Measurements from ENCODE around the gene ASB1. TPM values are rescaled to one million over a fixed set of nuclear protein-coding genes. Genes with fewer than 3 reads are reported as not detected.
A peak's percentile ranks its signal among the peaks of the same experiment; 100 is the strongest.
"Not testable (repeated sequence)": the region's sequence is repeated elsewhere in the genome, so short reads cannot be mapped to it uniquely, and the experiment has no call there.

ASB1 gene
- total RNA-seq, 1 experiment from 2014 or later: 43.3 TPM

DNA sequence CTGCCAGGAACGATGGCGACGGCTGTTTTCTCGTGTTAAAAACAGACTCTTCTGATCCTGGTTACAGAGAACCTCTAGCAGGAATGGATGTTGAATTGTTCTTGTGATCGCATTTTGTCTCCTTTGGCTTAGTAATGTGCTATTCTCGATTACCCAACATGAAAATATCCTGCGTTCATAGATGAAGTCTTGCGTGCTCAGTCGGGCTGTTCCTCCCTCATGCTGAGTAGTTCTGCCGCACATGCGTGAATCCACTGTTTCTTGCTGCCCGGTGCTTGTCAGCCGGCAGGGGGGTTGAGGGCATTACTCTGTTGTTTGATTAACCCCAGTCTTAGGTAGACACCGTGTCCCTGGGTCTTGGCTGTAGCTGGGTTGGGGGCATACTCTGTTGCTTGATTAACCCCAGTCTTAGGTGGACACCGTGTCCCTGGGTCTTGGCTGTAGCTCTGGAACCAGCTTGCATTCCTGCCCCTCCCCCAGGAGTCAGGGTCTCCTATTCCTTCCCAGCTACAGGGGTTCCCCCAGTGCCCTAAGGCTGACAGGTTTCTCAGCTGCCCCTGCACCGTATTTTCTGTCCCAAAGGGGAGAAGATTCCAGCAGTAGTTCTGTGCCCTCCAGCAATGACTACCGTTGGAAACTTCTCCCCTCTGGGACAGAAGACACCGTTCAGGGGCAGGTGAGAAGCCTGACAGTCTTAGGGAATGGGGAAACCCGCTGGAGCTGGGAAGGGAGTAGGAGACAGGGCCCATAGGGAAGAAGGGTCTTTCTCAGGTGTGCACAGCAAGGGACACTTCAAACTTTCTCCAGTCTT lies 22.1 kb upstream of the ASB1 start:
- DNase-seq (ENCODE audit: low spot score): no peak

- not testable (repeated sequence) for DNase-seq (ENCODE audit: low spot score)
Measured at GRCh38 chr2:238405217-238405555, 21.5 kb upstream of the ASB1 start.

DNA sequence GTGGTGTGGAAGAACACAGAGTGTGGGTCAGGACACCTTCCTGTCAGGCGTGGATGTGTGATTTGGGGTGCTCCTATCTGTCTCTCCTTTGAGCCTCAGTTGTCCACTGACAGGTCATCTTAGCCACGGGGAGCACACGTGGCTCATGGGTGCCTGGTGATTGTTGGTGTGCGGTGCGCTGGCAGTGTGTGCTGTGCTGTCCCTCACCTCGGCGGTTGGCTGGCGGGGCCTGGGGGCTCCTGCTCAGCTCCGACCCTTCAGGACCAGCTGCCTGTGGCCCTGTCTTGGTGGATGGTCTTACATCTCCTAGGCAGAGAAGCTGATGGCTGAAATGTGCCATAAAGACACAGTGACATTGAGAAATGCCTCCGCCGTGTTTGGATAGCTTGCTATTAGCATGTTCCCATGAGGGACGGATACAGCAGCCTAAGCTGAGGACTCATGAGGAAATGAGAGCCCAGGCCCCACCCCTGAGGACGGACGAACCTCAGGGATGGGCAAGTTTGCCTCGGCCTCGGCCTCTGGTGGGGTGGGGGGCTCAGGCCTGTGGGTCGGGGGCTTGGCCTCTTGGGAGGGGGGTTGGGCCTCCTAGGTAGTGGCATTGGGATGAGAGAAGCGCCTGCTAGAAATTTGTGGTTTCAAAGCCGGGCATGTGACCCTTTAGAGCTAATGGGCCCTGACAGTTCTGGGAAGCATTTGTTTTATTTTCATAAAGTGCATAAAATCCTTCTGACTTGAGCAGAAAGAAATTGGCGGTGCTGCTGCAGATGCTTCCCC lies 20.3 kb upstream of the ASB1 start:
- DNase-seq (ENCODE audit: low spot score): no peak

- DNase-seq (ENCODE audit: low spot score): no peak
Measured at GRCh38 chr2:238406998-238407285, 19.8 kb upstream of the ASB1 start.

- no peak for DNase-seq (ENCODE audit: low spot score)
Measured at GRCh38 chr2:238407566-238407965, 19.2 kb upstream of the ASB1 start.

GRCh38 chr2:238408615-238409340 lies 17.9 kb upstream of the ASB1 start:
- no peak for DNase-seq (ENCODE audit: low spot score)

GRCh38 chr2:238409341-238410199 lies 17.2 kb upstream of the ASB1 start:
- no peak for DNase-seq (ENCODE audit: low spot score)

GRCh38 chr2:238412067-238412767 lies 14.5 kb upstream of the ASB1 start:
- no peak for DNase-seq (ENCODE audit: low spot score)

DNA sequence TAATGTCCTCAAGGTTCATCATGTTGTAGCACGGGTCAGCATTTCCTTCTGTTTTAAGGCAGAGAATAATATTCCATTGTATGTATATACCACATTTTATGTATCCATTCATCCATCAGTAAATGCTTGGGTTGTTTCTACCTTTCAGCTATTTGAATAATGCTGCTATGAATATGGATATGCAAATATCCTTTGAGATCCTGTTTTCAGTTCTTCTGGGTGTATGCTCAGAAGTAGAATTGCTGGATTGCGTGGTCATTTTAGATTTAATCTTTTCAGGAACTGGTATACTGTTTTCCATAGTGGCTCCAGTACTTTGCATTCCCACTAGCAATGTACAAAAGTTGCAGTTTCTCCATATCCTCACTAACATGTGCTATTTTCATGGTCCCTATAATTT lies 13.4 kb upstream of the ASB1 start:
- DNase-seq (ENCODE audit: low spot score): no peak

- DNase-seq (ENCODE audit: low spot score): no peak
Measured at GRCh38 chr2:238415036-238415764, 11.5 kb upstream of the ASB1 start.

- no peak for DNase-seq (ENCODE audit: low spot score)
Measured at GRCh38 chr2:238415893-238416292, 10.8 kb upstream of the ASB1 start.

GRCh38 chr2:238418196-238418998 lies 8.3 kb upstream of the ASB1 start:
- no peak for DNase-seq (ENCODE audit: low spot score)

DNA sequence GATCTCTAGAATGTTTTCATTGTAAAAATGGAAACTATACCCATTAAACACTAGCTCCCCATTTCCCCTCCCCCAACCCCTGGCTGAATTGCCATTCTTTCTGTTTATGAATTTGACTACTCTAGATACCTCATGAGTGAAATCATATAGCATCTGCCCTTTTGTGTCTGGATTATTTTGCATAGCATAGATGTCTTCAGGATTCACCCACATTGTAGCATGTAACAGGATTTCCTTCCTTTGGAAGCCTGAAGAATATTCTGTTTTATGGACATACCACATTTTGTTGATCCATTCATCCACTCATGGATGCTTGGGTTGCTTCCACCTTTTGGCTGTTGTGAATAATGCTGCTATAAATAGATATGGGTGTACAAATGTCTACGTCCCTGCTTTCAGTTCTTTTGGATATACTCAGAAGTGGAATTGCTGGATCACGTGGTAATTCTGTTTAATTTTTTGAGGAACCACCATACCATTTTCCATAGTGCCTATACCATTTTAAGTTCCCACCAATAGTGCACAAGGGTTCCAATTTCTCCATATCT lies 7.7 kb upstream of the ASB1 start:
- DNase-seq (ENCODE audit: low spot score): no peak

DNA sequence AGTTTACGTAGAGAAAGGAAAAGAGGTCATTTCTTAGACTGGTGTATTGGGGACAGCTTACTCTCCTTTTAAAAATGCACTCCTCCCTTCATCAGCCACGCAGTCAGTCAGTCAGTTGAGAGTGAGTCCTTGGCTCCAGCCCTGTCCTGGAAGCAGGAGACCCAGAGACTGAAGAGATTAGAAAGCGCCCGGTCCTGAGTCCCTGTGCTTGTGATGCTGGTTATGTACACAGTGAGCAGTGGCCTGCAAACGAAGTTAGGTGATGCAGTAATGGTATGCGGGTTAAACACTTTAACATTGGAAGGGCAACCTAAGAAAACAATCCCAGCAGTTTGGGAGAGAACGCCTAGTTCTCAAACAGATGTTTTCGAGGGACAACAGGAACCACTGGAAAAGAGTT lies 6.3 kb upstream of the ASB1 start:
- no peak for DNase-seq (ENCODE audit: low spot score)

DNA sequence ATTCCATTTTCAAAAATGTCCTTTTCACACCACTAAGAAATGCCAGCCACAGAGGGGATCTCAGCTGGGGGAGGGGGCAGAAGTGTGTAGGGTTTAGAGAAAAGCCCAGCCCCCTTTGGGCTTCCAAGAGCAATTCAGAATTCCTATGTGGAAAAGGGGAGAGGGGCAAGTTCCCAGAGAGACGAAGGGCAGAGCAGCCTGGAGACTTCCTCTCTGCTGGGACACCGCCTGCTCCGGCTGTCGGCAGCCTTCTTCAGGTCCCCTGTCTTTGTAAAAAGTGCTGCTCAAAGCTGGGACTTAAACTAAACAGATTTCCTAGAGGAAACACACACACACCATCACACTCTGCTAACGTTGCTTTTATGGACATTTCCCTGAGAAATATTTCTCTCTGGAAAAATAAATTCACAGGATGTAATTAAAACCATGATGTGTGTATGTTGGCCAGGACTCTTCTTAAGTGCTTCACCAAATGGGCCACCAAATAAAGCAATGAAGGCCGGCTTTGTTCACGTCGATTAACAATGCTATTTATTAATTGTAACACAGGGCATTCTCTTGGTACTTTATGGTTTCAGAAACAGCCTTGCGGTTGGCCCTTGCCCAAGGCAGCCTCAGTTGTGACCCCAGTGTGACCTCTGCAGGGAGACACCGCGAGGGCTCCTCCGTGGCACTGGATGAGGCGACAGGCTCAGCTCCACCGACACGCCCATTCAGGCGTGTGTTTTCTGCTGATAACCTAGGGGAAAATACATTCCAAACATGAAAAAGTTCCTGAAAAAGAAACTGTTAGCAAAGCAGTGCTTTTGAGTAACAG lies 5.6 kb upstream of the ASB1 start:
- DNase-seq (ENCODE audit: low spot score): peak; percentile 31

DNA sequence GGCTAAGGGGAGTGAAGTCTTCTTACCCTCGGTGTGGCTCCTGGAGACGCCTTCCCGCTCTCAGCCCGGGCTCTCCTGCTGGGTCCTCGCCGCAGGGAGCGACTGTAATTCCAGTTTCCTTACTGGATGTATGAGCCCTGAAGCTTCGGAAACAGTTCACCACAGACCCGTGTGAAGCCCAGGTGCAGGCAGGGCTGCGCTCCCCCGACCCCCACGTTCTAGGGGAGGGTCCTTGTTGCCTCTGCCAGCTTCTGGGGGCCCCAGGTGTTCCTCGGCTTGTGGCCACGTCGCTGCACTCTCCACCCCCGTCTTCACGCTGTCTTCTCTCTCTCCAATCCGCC lies 5.1 kb upstream of the ASB1 start:
- DNase-seq (ENCODE audit: low spot score): no peak

DNA sequence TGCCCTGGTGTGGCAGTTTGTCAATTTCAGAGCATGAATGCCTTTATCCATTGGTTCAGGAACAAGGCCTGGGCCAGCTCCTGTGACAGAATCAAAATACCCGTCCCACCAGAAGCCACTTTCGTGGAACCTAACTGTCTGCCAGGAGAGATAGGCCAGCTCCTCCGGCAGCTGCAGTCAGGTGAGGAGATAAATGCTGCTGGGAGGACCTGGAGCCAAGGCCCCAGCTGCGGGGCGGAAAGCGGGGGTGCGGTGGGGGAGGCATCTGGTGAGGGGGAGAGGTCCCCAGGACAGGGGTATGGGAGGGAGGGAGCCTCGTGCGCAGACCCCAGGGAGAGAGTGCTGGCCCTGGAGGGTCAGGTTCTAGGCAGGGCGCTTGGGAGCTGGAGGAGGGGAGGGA lies 4.4 kb upstream of the ASB1 start:
- DNase-seq (ENCODE audit: low spot score): no peak

GRCh38 chr2:238422940-238423339 lies 3.8 kb upstream of the ASB1 start:
- DNase-seq (ENCODE audit: low spot score): no peak

Data from HT-29 (cell line).